Activated CD8-positive, alpha-beta memory T cell treated with anti-CD3 and anti-CD28 coated beads, Interleukin-2, amount 50 U/mL, for 24 hours (primary cell): ENCODE data around the gene PDCD11.

Experiments used
- DNase-seq: peaks from one replicate; pipeline ENCODE4 v3.0.0-alpha.2; 2020; ENCODE audit errors: extremely low read depth

The PDCD11 gene

DNA sequence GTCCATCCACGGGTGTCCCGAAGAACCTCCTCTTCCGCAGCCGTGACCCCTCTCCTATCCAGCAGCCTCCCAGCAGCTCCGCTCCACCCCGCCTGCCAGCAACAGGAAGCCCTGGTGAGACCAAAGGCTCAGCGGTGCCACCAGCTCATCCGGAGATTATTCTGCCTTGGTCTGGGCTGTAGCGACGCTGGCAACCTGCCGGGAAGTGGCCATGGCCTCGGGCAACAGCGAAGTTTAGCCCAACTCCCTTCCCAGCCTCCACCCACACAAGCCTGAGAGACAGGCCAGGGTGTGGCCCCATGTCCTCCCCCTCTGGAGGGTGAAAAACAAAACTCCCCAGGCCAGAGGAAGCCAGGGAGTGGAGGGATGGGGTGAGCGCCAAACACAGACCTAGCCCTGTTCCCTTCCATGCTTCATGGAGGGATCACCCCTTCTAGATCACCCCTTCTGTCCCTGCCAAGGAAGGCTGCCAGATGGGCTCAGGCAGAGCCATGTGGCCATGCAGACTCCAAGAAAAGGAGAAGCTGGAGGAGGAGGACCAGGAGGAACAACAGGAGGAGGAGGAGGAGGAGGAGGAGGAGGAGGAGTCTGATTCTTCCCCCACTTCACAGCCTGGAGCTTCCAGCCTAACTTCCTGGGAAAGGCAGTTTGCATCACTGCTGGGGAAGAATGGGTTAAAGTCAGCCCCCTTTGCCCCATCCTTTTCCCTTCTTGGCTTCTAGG is 54.8 kb downstream of the PDCD11 start:
- no peak for DNase-seq

DNA sequence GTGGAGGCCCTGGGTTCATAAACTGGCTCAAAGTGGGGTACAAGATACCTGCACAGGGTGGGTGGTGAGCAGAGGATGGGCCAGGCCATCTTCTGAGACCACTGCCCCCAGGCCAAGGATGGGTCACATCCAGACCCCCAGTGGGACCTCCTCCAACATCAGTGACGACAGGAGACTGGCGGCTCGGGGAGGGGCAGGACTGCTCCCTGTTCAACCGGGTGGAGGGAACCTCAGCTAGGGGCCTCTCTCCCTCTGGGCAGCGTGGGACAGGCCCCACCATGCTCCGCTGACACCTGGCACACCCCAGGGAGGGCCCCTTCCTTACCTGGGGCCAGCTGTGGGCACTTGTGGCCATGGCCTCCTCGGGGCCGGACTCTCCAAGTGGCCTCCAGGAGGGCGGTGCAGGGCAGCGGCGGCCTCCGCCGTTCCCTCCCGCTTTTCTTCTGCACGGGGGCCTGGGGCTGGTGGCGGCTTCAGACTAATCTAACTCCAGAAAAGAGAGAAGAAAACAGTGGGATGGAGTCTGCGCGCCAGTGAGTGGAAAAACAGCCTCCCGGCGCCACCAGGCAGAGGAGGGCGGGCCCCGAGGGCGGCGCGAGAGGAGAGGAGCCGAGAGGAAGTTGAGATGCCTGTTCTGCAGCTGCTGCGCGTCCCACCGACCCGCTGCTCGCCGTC is 55.5 kb downstream of the PDCD11 start, which contains the start of gene CALHM2:
Gene CALHM2, minus strand, starts transcription at position 540 of the 675 bp plus-strand sequence. CDS start 2,429 bp downstream, outside the sequence.
- no peak for DNase-seq

DNA sequence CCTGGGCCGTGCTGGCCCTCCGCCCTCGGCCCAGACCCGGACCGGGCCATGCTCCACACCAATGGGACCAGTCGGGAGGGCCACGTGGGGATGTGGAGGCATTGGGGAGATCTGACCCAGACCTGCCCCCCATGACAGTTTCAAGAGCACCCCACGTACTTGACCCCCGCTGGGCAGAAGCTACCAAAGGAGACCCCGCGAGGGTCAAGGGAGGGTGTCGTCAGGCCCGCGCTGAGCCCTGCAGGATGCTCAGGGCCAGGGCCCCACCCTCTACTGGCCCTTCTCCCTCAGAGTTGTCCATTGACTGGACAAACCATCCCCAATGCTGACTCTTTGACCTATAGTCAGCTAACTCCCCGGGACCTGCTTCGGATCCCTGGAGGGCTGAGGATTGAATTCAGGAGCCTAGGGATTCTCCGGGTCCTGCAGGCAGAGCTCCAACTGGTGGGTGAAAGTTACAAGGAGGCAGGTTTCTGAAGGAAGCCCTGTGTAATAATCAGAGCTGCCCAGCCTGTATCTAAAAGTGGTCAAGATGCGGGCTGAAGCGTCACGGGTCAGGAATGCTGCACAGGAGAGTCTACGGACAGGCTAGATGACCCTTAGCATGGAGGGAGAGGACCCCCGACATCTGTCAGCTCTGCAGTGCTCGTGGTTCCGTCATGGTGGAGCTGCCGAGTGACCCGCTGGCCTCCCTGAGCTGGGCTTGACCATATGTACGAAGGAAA is 56.2 kb downstream of the PDCD11 start:
- no peak for DNase-seq

DNA sequence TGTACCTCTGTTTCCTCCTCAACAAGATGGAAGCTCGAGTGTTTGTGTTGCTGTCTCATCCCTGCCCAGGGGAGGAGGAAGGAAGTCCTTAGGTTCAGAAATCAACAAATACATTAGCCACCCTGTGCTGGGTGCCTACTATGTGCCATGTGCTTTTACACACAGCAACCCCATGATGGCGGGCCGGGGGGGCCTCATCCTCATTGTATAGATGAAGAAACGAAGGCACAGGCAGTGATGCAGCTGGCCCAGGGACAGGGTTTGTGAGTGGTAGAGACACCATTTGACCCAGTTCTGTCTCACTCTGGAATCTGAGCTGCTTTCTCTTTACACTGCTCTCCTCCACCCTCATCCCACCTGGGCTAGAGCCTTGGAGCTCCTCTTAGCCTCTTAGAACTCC is 57.6 kb downstream of the PDCD11 start:
- no peak for DNase-seq

DNA sequence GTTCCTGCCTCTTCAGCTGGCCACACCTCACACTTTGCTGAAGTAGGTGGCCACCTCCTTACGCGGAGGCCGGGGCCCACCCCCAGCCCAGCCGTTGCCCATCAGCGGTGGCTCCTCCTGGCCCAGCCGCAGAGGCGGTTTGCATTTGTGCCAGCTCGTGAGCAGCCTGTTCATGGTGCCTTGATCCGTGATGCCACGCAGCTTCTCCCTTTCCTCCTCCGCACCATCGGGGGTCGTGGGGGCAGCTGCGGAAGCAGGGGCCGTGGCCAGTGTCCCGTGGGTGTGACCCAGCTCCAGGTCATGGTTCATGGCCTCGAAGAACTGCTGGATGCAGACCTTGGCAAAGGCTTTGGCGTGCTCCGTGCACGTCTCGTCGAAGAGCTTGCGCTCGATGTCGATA is 58.8 kb downstream of the PDCD11 start:
- no peak for DNase-seq

DNA sequence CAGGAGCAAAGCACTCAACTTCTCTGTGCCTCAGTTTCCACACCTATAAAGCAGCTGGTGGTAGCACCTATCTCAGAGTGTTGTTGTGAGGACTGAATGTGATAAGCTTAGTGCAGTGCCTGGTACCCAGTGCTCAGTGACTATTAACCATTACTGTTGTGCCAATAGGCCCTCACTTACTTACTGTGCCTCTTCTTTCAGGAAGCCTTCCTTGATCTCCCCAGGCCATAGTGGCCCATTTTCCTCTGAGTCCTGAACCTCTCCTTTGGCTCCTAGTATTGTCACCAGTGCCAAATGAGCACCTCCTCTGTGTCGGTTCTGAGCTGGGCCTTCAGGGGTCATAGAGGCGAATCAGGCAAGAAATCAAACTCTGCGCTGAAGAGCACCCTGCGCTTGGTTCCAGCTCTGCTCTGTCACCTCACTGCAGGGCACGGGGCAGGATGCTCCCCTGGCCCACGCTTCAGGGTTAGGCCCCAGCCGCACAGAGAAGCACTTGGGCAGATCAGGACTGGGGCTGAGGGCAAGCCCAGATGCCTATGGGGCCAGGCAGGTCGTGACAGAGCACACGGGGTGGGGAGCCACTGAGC is 59.7 kb downstream of the PDCD11 start:
- DNase-seq, result no peak

DNA sequence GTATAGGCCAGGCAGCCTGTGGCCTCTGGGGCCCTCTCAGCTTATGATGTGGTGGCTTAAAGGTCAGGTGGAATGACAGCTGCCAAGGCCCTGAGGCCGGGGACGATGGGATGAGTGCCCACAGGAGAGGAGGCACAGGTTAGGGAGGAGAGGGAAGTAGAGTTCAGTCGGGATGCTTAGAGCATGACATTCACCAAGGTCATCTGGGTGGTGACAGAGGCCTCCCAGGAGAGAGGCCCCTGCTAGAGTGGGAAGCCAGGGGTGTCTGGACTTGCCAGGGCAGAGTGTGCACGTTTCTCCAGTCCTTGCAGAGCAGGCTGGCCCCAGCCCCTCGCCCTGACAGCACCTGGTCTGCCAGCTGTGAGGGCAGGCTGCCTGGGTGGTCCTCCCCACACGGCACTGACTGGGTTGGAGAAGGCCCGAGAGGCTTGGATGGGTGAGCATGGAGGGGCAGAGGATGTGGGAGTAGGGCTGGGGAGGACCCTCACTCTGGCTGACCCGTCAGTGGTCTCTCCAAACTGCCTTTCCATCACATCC is 60.8 kb downstream of the PDCD11 start:
- DNase-seq, result no peak

DNA sequence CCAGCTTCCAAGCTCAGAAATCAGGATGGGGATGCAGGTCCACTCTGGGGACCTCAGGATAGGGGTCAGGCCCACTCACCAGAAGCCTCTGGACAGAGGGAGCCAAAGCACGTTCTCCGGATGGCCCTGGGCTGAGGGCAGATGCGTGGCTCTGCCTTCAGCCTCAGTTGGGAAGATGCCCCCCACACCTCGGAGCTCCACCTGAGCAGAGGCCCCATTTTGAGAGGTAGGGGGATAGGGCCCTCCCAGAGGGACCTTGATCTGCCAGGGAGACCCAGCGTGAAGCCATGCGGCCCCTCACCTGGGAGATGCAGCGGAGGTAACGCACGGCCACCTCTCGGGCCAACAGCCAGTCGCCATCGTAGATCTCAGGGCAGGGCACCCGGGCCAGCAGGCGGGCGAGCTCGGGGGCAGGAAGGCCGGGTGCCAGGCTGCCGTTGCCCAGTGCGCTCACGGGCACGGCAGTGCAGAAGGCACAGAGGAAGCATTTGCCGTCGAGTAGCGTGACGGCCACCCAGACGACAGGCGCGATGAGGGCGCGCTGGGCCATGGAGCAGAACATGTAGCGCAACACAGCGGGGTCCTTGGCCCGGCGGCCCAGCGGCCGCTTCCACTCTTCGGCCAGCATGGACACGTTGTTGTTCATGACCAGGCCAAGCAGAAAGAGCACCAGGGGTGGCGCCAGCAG is 61.6 kb downstream of the PDCD11 start:
- no peak for DNase-seq

DNA sequence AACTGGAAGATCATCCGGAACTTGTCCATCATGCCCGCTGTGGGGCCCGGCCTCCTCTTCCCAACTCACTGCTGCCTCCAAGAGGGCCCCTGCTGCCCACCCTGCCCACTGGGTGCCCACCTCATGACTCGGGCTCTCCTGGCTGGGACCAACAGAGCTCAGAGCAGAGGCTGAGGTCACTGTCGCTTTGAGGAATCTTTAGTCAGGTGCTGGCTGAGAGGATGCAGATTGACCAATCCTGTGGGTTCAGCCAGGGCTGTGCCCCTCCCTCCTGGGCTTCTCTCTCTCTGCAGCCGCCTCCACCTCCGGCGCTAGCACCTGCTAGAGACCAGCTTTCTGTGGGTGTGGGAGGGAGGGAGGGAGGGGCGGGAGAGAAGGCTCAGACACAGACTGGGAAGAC is 62.3 kb downstream of the PDCD11 start, which contains the start of gene CALHM1:
Gene CALHM1, minus strand, starts transcription at position 181 of the 400 bp plus-strand sequence. Its CDS starts 149 bp downstream, at position 32.
- no peak for DNase-seq

DNA sequence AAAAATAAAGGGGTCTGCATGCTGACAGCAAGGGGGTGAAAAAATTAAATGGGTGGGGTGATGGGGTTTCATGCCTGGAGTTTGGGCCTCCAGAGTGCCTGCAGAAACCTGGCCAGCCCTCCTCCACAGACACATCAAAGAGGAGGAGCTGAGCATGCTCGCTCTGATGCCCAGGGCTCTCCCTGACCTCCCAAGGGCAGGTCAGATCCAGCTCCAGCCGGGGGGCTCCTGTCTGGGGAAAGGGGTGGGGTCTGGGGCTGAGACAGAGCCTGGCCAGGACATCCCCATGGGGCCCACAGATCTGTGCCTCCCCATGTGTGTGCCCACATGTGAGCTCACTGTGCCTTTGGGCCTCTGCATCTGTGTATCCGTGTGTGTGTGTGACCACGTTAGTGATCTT is 63.2 kb downstream of the PDCD11 start:
- no peak for DNase-seq

DNA sequence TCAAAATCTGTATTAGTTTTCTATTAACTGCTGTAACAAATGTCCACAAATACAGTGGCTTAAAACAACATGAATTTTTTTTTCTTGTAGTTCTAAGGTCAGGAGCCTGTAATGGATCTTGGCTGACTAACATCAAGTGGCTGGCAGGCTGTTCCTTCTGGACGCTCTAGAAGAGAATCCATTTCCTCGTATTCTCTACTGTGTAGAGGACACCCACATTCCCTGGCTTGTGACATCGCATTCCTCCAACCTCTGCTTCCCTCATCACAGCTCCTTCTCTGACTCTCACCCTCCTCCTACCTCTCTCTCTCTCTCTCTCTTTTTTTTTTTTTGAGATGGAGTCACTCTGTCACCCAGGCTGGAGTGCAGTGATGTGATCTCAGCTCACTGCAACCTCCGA is 67.1 kb downstream of the PDCD11 start:
- DNase-seq, result no peak

DNA sequence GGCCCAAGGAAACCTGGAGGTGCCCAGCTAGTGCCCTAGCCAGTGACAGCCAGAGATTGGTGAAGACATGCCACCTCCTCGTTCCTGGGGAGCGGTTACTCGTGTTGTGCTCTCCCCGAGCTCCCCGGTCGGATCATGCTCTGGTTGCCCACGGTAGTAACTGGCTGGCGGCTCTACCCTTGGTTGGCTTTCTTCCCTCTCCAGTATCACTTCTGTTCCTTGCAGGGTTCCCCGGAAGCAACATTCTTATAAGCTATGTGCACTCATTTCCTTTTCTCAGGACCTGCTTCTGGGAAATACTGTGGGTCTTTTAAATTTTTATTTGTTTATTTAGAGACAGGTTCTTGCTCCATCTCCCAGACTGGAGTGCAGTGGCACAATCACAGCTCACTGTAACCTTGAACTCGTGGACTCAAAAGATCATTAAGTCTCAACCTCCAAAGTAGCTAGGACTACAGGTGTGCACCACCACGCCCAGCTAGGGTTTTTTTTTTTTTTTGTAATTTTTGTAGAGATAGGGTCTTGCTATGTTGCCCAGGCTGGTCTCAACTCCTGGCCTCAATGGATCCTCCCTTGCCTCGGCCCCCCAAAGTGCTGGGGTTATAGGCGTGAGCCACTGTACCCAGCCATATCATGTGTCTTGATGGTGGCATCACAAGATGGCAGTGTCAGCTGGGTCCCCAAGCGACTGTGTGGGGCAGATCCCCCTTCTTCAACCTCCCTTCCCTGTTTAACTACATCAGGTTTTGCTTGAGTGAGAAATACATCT is 69.2 kb downstream of the PDCD11 start:
- DNase-seq, result no peak

DNA sequence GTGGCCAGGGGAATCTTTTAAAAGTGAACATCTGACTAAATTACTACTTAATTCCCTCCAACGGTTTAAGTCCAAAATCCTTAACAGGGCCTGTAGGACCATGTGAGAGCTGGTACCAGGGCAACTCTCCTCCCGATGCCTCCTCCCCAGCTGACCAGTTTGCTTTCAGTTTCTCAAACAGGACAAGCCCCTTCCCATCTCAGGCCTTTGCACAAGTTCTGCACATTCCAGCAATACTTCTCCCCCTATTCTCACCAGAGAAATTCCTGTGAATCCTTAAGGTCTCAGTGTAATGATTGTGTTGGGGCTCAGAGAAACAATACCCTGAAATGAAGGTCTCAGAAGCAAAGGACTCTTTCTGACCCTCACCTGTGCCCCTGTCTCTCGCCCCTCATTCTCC is 70.3 kb downstream of the PDCD11 start:
- no peak for DNase-seq

DNA sequence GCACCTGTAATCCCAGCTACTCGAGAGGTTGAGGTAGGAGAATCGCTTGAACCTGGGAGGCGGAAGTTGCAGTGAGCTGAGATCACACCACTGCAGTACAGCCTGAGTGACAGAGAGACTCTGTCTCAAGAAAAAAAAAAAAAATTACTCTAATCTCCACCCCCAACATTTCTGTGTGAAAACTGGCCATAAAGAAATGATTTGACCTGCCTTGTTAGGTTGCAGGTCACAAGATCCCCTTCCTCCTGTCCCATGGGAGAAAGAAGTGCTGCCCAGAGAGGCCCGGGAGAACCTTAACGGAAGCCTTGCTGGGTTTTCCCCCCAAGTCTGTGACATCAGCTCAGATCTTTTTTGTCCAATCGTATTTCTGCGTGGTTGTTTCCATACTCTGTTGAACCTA is 71.0 kb downstream of the PDCD11 start:
- DNase-seq, result no peak

DNA sequence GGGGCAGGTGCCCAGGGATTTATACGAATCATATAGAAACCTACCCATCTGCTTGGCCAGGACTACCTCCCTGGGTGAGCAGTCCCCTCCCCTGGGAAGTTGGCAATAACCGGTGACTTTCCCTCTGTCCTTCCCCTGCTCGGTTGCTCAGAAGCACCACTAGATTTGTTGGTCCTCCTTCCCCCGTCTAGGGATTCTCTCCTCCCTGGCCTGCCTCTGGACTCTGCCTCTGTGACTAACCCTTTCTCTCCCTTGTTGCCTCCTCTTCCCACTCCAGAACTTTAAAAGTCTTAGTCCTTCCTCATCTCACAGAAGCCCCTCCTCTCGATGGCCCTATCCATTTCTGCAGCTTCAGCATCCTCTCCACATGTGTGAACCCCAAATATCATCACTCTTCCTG is 72.8 kb downstream of the PDCD11 start:
- no peak for DNase-seq

DNA sequence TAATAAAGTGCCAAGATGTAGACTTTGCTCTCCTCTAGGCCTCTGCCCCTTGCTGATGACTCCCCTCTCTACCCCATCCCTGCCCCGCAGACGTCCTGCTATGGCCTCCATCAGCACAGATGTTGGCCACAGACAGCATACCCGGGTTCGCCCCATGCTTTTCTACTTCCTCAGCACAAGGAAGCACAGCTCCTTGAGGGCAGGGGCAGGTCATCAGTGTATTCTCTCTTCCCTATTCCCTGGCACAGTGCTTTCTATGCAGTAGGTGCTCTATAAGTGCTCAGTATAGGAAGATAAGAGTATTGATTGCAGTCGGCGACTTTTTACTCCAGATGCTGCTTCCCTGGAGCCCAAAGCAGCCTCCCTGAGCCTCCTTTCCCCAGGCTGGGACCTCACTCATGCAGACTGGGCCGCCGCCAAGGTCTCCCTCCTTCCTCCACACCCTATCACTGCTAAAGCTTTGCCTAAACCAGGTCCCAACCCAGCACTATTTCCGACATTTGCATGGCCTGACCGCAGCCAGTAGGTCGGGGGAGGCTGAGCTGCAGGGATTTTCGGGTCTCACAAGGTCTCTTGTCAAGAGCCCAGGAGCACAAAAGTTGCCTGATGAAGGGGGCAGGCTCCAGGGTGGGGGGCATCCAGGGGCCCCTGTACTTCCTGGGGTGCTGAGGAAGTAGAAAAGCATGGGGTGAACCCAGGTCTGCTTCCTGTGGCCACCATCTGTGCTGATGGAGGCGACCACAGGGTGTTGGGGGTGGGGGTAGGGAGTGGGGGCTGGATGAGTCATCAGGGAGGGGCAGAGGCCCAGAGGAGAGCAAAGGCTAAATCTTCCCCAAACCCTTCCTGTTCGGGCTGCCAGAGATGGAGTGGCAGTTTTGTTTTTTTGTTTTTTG is 74.6 kb downstream of the PDCD11 start:
- peak; percentile 39 for DNase-seq

DNA sequence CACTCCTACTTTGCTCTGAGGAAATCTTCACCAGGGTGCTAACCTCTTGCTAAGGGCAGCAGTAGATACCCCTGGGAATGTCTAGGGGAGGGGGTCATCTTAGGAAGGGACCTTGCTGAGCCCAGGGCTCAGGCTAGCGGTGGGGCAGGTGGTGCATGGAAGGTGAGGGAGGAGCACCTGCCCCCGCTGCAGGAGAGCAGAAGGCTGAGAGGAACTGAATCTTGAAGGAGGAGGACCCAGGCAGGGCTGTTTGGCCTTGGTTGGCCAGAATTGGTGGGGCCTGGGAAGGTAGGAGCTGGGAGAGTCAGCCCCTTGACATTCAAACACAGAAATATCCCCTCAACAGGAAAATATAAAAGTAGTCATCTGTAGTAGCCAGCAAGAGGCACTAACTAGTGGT is 75.6 kb downstream of the PDCD11 start:
- DNase-seq, result no peak

DNA sequence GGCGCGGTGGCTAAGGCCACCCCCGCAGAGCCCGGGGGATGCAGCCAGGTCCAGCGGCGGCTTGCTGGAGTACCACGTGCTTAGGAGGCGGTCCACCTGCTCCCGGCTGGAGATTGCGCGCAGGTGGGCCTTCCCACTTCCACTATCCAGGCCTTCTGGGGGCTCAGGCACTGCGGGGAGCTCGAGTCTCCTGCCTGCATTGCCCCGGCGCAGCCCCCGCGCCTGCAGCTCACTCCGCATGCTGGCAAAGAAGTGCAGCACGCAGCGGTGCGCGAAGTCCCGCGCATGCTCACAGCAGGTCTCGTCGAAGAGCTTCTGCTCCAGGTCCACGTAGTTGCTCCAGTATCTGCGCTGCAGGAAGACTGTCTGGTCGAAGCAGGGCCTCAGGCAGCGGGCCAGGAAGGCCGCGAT is 76.8 kb downstream of the PDCD11 start:
- no peak for DNase-seq

DNA sequence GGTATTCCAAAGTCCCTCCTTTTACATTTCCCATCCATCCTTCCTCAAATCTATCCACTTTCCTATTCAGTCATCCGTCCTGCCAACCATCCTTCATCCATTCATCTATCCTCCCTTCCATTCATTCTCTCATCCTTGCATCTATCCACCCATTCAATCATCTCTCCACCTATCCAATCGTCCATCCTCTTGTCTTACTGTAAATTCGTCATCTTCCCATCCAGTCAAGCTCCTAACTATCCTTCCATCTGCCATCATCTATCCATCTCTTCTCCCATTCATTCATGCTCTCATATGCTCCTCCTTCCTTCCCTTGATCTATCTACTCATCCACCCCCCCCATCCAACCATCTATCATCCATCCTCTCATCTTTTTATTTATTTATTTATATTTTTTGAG is 77.7 kb downstream of the PDCD11 start:
- DNase-seq, result no peak

DNA sequence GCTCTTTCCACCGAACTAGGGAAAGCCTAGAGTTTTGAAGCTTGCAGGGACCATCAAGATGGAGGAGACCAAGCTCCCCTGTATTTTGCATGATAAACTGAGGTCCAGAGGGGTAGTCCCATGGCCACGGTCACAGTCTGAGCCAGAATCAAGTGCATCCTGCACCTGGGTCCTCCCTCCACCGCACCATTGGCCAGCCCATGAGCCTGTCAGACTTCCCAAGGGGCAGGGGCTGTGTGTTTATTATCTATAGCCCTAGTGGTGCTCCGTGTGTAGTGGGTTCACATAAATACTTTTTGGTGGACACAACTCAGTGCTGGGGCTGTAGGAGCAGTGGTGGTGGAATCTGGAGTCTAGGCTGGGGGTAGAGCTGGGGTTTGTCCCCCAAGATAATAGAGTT is 79.0 kb downstream of the PDCD11 start:
- DNase-seq, result no peak
